HG02981 (cell line): Measurements from ENCODE around the gene SNORC.

Experiments used
- ATAC-seq: cut with Tn5 transposase; IDR thresholded peaks from one replicate; pipeline ENCODE4 v1.9.1; 2021; ENCODE audit warnings: mild to moderate bottlenecking, moderate library complexity; ENCODE audit not compliant: unreplicated experiment

Gene SNORC

DNA sequence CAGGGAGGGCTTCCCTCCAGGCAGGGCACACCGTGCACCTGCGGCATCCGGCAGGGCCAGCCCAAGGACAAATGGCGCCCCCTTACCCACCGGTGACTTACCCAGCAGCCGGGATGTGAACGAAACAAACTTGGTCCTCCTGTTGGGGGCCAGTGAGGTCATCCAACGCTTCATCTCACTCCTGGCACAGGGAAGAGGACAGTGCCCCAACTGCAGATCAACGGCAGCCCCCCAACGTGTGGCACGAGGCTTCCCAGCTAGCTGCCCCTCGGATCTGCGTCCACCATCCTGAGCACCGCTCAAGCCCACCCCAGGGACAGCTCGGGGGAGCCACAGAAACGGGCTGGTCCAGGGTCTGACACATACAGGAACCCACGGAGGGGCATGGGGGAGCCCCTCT is 12.0 kb downstream of the SNORC start:
- no peak for ATAC-seq

DNA sequence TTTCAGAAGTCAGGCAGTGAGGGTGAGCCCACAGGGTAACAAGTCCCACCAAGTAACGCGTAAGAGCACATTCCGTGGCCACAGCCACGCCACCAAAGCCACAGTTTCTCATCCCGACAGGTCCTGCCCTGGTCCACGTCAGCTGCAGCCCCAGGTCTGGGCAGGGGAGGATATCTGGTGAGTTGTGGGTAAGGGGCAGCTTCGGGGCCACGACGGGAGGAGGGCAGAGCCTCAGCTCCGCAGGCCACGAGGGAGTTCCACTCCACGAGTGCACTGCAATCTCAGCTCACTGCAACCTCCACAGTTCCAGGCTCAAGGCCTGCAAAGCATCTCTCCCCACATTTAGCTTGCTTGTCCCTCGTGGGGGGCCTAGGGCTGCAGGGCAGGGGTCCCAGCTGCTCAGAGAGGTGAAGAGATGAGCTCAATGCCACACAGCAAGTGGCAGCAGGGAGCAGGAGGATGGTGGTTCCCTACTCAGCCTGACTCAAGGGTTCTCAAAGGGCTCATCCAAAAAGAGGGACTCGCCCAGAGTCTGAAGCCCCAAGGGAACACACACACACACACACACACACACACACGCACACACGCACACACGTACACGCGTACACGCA is 12.5 kb downstream of the SNORC start:
- ATAC-seq = no peak

DNA sequence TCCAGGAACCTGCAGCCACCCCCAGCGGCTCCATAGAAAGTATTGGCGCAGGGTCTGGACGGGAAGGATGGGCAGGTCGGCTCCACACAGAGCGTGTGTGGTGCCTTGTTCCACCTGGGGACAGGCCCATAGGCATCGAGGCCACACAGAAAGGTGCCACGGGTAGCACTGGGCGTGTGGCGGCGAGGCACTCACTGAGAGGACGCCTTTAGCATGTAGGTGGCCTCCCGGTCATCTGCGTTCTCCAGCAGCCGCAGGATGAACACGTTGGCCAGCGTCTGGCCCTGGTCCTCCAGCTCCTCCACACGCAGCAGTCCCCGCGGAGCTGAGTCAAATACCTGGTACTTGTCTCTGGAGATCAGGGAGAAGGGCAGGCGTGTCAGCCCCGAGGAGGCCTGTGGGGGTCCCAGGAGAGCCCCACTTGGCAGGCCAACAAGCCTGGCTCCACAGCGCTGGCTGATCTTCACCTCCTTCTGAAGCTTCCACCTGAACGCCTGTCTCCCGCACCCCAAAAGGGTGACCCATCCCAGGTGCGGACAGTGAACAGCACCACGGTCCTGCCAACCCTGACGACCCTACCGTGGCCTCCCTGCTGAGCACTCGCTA is 13.2 kb downstream of the SNORC start:
- ATAC-seq = no peak

GRCh38 chr2:232884001-232884421 is 13.9 kb downstream of the SNORC start:
- no peak for ATAC-seq

- ATAC-seq = no peak
Observed at GRCh38 chr2:232884549-232885263, 14.6 kb downstream of the SNORC start.

DNA sequence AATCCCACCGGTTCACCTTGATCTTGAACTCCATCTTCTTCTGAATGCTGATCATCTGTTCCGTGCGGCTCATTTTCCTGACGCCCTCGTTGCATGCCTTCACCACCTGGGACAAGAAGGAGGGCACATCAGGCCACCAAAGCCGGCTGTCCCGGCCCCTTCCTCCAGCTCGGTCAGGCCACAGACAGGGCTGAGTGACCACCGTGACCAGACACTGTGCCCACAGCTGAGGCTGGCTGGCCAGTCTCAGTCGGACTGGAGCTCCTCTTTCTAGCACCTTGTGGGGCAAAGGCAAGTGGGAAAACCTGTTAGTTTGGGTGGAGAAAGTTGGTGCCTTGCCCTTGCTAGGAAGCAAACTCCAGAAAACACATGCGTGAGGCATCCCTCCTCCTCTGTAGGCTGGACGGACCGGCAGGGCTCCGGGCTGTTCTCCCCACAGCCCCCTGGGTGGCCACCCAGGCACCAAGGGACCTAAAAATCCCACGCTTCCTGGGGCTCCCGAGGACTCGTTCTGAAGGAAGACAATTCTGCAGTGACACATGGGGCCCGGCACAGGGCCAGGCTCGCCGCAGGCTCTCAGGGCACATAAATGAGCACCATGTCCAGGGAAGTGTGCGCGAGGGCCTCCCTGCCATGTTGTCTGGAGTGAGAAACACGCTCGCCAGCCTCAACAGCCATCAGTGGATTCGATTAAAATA is 15.3 kb downstream of the SNORC start:
- no peak for ATAC-seq

- no peak for ATAC-seq
Observed at GRCh38 chr2:232886176-232886575, 16.1 kb downstream of the SNORC start.

GRCh38 chr2:232886632-232887031 is 16.6 kb downstream of the SNORC start:
- no peak for ATAC-seq

DNA sequence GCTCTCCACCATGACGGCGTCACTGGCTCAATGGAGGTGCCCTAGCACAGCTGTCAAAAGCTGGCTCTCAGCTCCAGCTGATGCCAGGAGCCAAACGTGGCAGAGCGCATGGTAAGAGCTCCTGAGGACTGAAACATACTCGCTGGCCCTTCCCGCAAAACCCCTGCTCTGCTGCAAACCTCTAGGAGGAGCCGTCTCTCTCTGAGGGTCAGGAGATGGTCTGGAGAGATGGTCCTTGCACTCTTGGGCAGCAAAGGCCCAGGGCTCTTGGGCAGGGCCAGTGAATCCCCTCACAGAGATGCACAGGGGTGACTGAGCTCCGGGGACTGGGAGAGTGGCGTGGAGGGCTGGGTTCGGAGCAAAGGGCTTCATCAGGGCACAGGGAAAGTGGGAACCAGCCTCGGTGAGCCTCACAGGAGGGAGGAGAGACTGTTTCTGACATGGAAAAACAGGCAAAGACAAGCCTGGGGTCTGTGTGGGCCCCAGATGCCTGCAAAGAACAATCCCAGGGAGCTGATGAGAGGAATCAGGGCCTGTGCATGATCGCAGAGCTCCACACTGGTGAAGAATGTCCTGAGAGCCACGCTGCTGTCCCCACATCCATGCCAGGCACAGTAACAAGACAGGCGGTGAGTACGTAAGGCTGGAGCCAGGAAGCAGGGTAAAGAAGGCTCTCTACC is 17.2 kb downstream of the SNORC start:
- ATAC-seq = no peak

GRCh38 chr2:232888099-232888836 is 18.2 kb downstream of the SNORC start:
- ATAC-seq = no peak

- ATAC-seq = no peak
Observed at GRCh38 chr2:232888839-232889529, 18.9 kb downstream of the SNORC start.

GRCh38 chr2:232889876-232890401 is 19.9 kb downstream of the SNORC start:
- no peak for ATAC-seq

DNA sequence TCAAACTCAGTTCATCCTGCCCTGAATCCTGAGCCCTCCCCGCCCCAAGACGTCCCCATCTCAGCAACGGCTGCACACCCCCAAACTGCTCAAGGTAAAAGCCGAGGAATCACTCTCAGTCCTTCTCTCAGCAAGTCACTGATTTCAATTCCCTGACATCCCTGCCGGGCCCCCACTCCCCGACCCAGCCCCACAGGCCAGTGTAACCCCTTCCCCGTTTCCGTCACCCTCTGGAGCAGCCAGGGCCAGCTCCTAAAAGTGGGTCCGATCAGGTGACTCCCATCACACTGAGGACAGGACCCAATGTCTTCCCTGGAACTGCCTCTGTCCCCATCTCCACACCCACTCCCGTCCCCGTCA is 20.5 kb downstream of the SNORC start:
- ATAC-seq = no peak

- no peak for ATAC-seq
Observed at GRCh38 chr2:232890896-232891601, 21.0 kb downstream of the SNORC start.

DNA sequence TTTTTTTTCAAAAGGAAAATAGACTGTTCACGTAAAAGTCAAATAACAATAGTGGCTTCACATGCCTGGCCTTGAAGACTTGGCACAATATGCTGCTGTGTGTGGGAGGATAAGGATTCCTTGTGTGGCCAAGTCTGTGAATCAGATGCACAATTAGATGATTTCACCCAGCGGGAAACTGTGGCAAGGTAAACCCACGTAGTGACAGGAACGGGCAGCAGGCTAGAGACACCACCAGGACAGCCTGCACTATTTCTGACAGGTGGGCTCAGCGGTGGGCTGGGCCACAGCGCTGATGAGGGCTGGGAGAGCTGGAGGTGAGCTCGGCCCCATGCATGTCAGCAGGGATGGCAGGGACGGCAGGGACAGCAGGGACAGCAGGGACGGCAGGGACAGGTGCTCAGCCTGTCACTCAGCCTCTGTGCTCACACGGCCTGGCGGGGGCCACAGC is 21.6 kb downstream of the SNORC start:
- ATAC-seq = no peak

GRCh38 chr2:232892221-232892620 is 22.2 kb downstream of the SNORC start:
- ATAC-seq = no peak

GRCh38 chr2:232892843-232893242 is 22.8 kb downstream of the SNORC start:
- ATAC-seq = no peak

DNA sequence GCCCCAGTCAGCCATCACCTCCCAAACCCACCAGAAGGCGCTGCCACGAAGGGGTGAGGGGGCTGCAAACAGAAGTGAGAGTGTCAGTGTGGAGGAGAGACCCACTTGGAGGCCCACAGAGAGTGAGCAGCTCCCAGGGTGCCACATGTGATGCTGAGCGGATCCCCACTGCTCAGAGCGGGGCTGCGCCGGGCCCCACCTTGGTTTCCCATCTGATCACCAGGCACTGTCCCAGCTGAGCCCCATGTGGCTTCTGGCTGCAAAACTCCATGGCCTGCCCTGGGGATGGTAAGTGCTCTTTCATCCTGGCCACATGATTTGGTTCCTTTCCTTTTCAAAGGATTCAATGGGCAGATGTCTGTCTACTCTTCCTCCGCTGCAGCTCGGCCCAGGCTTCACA is 23.8 kb downstream of the SNORC start:
- no peak for ATAC-seq

GRCh38 chr2:232894251-232894650 is 24.2 kb downstream of the SNORC start:
- ATAC-seq = no peak
